ENCODE measurements around the gene CSNK1G3.
A peak's percentile ranks its signal among the peaks of the same experiment; 100 is the strongest.
"Not testable (repeated sequence)": the region's sequence is repeated elsewhere in the genome, so short reads cannot be mapped to it uniquely, and the experiment has no call there.

Gene CSNK1G3

GRCh38 chr5:123561230-123561629, 49.3 kb downstream of the CSNK1G3 start:
- no peak for DNase-seq

- DNase-seq, result no peak
Measured at GRCh38 chr5:123571927-123572326, 60.0 kb downstream of the CSNK1G3 start.

GRCh38 chr5:123578390-123578789, 66.4 kb downstream of the CSNK1G3 start:
- DNase-seq, result no peak

GRCh38 chr5:123579410-123579809, 67.4 kb downstream of the CSNK1G3 start:
- no peak for DNase-seq

GRCh38 chr5:123582550-123583285, 70.7 kb downstream of the CSNK1G3 start:
- DNase-seq, result no peak

GRCh38 chr5:123585871-123586270, 73.9 kb downstream of the CSNK1G3 start:
- DNase-seq, result no peak

GRCh38 chr5:123594434-123594833, 82.5 kb downstream of the CSNK1G3 start:
- no peak for DNase-seq

GRCh38 chr5:123597018-123597417, 85.0 kb downstream of the CSNK1G3 start:
- DNase-seq, result no peak

GRCh38 chr5:123598028-123598689, 86.2 kb downstream of the CSNK1G3 start:
- DNase-seq, result no peak

GRCh38 chr5:123599171-123599570, 87.2 kb downstream of the CSNK1G3 start:
- DNase-seq, result no peak

- no peak for DNase-seq
Measured at GRCh38 chr5:123601610-123602009, 89.6 kb downstream of the CSNK1G3 start.

- no peak for DNase-seq
Measured at GRCh38 chr5:123605822-123606221, 93.8 kb downstream of the CSNK1G3 start.

GRCh38 chr5:123610209-123610608, 98.2 kb downstream of the CSNK1G3 start:
- DNase-seq, result no peak

GRCh38 chr5:123610665-123611405, 98.9 kb downstream of the CSNK1G3 start:
- peak; percentile 10 for DNase-seq

GRCh38 chr5:123611406-123611709, 99.4 kb downstream of the CSNK1G3 start:
- no peak for DNase-seq

GRCh38 chr5:123617561-123617960, 105.6 kb downstream of the CSNK1G3 start:
- DNase-seq, result no peak

- no peak for DNase-seq
Measured at GRCh38 chr5:123626051-123626450, 114.1 kb downstream of the CSNK1G3 start.

GRCh38 chr5:123628860-123629544, 117.0 kb downstream of the CSNK1G3 start:
- DNase-seq, result no peak

GRCh38 chr5:123636006-123636405, 124.0 kb downstream of the CSNK1G3 start:
- no peak for DNase-seq

- DNase-seq, result not testable (repeated sequence)
Measured at GRCh38 chr5:123637028-123637427, 125.1 kb downstream of the CSNK1G3 start.

GRCh38 chr5:123639244-123639643, 127.3 kb downstream of the CSNK1G3 start:
- DNase-seq, result no peak

- no peak for DNase-seq
Measured at GRCh38 chr5:123645024-123645603, 133.1 kb downstream of the CSNK1G3 start.

- DNase-seq, result no peak
Measured at GRCh38 chr5:123647066-123647465, 135.1 kb downstream of the CSNK1G3 start.
